SK-N-SH (cell line): ENCODE results near the gene TSSK2. TPM values are rescaled to one million over a fixed set of nuclear protein-coding genes. Genes with fewer than 3 reads are reported as not detected.
A peak's percentile ranks its signal among the peaks of the same experiment; 100 is the strongest.

Experiments
- CTCF ChIA-PET: fragments of 300-600, 350-600 bp; formaldehyde crosslinking; extraction: SDS; loops from one replicate; lab custom pipeline; 2021; lab: Yijun Ruan, JAX
- POLR2A ChIA-PET: fragments of 350-600 bp; sonication (Branson Sonifier 250); formaldehyde crosslinking; extraction: SDS; loops from one replicate; lab custom pipeline; 2020; ENCODE audit warnings: antibody characterized with exemption, inconsistent platforms; lab: Yijun Ruan, JAX
- DNase-seq: peaks from one replicate; pipeline ENCODE4 v3.0.0; 2012
- H2AFZ ChIP-seq: fragments of 200-600 bp; sonication (generic); 2 replicates; pipeline ENCODE4 v1.8.1; 2016; ENCODE audit warnings: antibody characterized with exemption, mild to moderate bottlenecking, low read depth
- H3F3A ChIP-seq: fragments of 200-600 bp; sonication (generic); replicated peaks from 2 replicates; pipeline ENCODE3; 2016; ENCODE audit warnings: antibody characterized with exemption, mild to moderate bottlenecking; ENCODE audit not compliant: insufficient read depth
- H3K27ac ChIP-seq, 2 experiments: fragments of 200-500 bp in 1 of 2; fragments of 200-600 bp in 1 of 2; sonication (Bioruptor generic) in 1 of 2; sonication (generic), shearing (Covaris generic) in 1 of 2; 2 replicates each; pipeline versions ENCODE4 v1.5.1 to v1.6.1; 2014 to 2016; ENCODE audit warnings: low read depth in 2 of 2, inconsistent platforms in 1 of 2, low read length in 1 of 2, mild to moderate bottlenecking in 1 of 2, mixed read lengths in 1 of 2
- H3K27me3 ChIP-seq: fragments of 200-600 bp; sonication (generic), shearing (Covaris generic); 2 replicates; pipeline ENCODE4 v1.6.1; 2016; ENCODE audit warnings: mixed run types; ENCODE audit not compliant: insufficient read depth
- H3K36me3 ChIP-seq, 2 experiments: fragments of 200-500 bp in 1 of 2; fragments of 200-600 bp in 1 of 2; sonication (Bioruptor generic) in 1 of 2; sonication (generic) in 1 of 2; replicated peaks in 1 of 2; 2 replicates each; pipeline versions ENCODE3 to v1.5.1; 2014 to 2016; ENCODE audit warnings: low read length in 1 of 2, mild to moderate bottlenecking in 1 of 2; ENCODE audit not compliant: insufficient read depth in 2 of 2, control insufficient read depth in 1 of 2
- H3K4me1 ChIP-seq, 2 experiments: fragments of 200-500 bp in 1 of 2; fragments of 200-600 bp in 1 of 2; sonication (Bioruptor generic) in 1 of 2; sonication (generic), shearing (Covaris generic) in 1 of 2; 2 replicates each; pipeline versions ENCODE4 v1.5.1 to v1.6.1; 2014 to 2016; ENCODE audit warnings: low read depth in 1 of 2, low read length in 1 of 2, mixed run types in 1 of 2; ENCODE audit not compliant: insufficient read depth in 2 of 2, control insufficient read depth in 1 of 2
- H3K4me2 ChIP-seq: fragments of 200-600 bp; sonication (generic), shearing (Covaris generic); 2 replicates; pipeline ENCODE4 v1.6.1; 2017; ENCODE audit warnings: mixed run types
- H3K4me3 ChIP-seq, 2 experiments: fragments of 200-500 bp in 1 of 2; fragments of 200-600 bp in 1 of 2; sonication (Bioruptor generic) in 1 of 2; sonication (generic), shearing (Covaris generic) in 1 of 2; 2 replicates each; pipeline versions ENCODE4 v1.5.1 to v1.8.1; 2014 to 2016; ENCODE audit warnings: low read depth in 2 of 2, inconsistent platforms in 1 of 2, low read length in 1 of 2, mild to moderate bottlenecking in 1 of 2, mixed read lengths in 1 of 2, moderate library complexity in 1 of 2
- H3K79me2 ChIP-seq: fragments of 200-600 bp; sonication (generic); 2 replicates; pipeline ENCODE4 v1.8.1; 2017; ENCODE audit warnings: mild to moderate bottlenecking; ENCODE audit not compliant: insufficient read depth
- H3K9ac ChIP-seq: fragments of 200-600 bp; sonication (generic); 2 replicates; pipeline ENCODE4 v1.6.1; 2017; ENCODE audit warnings: mixed run types
- H3K9me2 ChIP-seq: fragments of 200-600 bp; sonication (generic); 2 replicates; pipeline ENCODE4 v1.6.1; 2017; ENCODE audit warnings: mixed run types
- H3K9me3 ChIP-seq: fragments of 200-600 bp; sonication (generic); 2 replicates; pipeline ENCODE4 v1.6.1; 2017; ENCODE audit warnings: mixed run types, mild to moderate bottlenecking, moderate library complexity
- H4K20me1 ChIP-seq: fragments of 200-600 bp; sonication (generic); 2 replicates; pipeline ENCODE4 v1.6.1; 2017; ENCODE audit warnings: mild to moderate bottlenecking, mixed run types; ENCODE audit not compliant: insufficient read depth
- EP300 ChIP-seq, 2 experiments: IDR thresholded peaks; 2 replicates each; pipeline versions ENCODE4 v1.4.0 to v1.6.1; 2012; ENCODE audit warnings: borderline replicate concordance in 1 of 2, low read depth in 1 of 2, low read length in 1 of 2
- FOSL2 ChIP-seq: IDR thresholded peaks from 2 replicates; pipeline ENCODE4 v1.4.0; 2012; ENCODE audit warnings: low read depth, mild to moderate bottlenecking, moderate library complexity, borderline replicate concordance
- FOXJ3 ChIP-seq: sonication (generic); formaldehyde crosslinking; IDR thresholded peaks from 2 replicates; pipeline ENCODE4 v1.5.1; 2020; ENCODE audit warnings: mild to moderate bottlenecking, missing genetic modification reagents
- GATA2 ChIP-seq: sonication (generic); formaldehyde crosslinking; IDR thresholded peaks from 2 replicates; pipeline ENCODE4 v1.5.0; 2020; ENCODE audit warnings: mild to moderate bottlenecking, missing genetic modification reagents
- IRF3 ChIP-seq: fragments of 150-350 bp; IDR thresholded peaks from 2 replicates; pipeline ENCODE4 v1.6.1; 2016; ENCODE audit warnings: mild to moderate bottlenecking, low read depth, low read length
- JUND ChIP-seq: IDR thresholded peaks from 2 replicates; pipeline ENCODE4 v1.4.0; 2012
- MEF2A ChIP-seq: IDR thresholded peaks from 2 replicates; pipeline ENCODE4 v1.4.0; 2012; ENCODE audit warnings: low read depth, borderline replicate concordance
- NFIC ChIP-seq: IDR thresholded peaks from 2 replicates; pipeline ENCODE4 v1.4.0; 2012; ENCODE audit warnings: borderline replicate concordance
- NRF1 ChIP-seq: IDR thresholded peaks from 2 replicates; pipeline ENCODE4 v1.6.1; 2012; ENCODE audit warnings: low read depth, mild to moderate bottlenecking, low read length
- POLR2AphosphoS5 ChIP-seq: IDR thresholded peaks from 2 replicates; pipeline ENCODE4 v1.6.1; 2012; ENCODE audit warnings: low read depth, low read length
- RAD21 ChIP-seq: IDR thresholded peaks from 2 replicates; pipeline ENCODE4 v1.6.1; 2012; ENCODE audit warnings: mild to moderate bottlenecking, low read length
- RFX5 ChIP-seq: IDR thresholded peaks from 2 replicates; pipeline ENCODE4 v1.6.1; 2012; ENCODE audit warnings: mild to moderate bottlenecking, improper control_type of control experiment, low read length
- RXRA ChIP-seq: IDR thresholded peaks from 2 replicates; pipeline ENCODE4 v1.4.0; 2012; ENCODE audit warnings: low read depth, mild to moderate bottlenecking, borderline replicate concordance
- SIN3A ChIP-seq: IDR thresholded peaks from 2 replicates; pipeline ENCODE4 v1.6.1; 2012; ENCODE audit warnings: low read depth, mild to moderate bottlenecking, low read length, moderate library complexity, borderline replicate concordance
- SMC3 ChIP-seq: IDR thresholded peaks from 2 replicates; pipeline ENCODE4 v1.6.1; 2012; ENCODE audit warnings: low read depth, low read length, improper control_type of control experiment
- TEAD4 ChIP-seq: IDR thresholded peaks from 2 replicates; pipeline ENCODE4 v1.4.0; 2012; ENCODE audit warnings: mild to moderate bottlenecking, borderline replicate concordance; ENCODE audit not compliant: insufficient read depth
- USF2 ChIP-seq: fragments of 150-350 bp; IDR thresholded peaks from 2 replicates; pipeline ENCODE4 v1.6.1; 2017; ENCODE audit warnings: antibody characterized with exemption, low read length, low read depth, borderline replicate concordance
- WGBS: methylation state at CpG from one replicate; pipeline ENCODE4 v1.1.6; 2017; ENCODE audit warnings: low lambda C conversion rate; 5-methylcytosine and 5-hydroxymethylcytosine counted together
- polyA plus RNA-seq, 3 experiments: library from polyadenylated mRNA; depleted of rRNA; stranded (reverse); fragments of >200 nt; gene quantifications; 2 replicates each; pipeline ENCODE4 v1.2.3, GENCODE V29; 2012
- TF ChIP-seq, protein P1 (sequence below): IDR thresholded peaks from 2 replicates; pipeline ENCODE4 v1.6.1; 2012; ENCODE audit warnings: mild to moderate bottlenecking, low read depth, low read length, moderate library complexity

TSSK2 gene
- polyA plus RNA-seq, 1 of the 3 experiments (the other 2 are of a cell fraction): not detected

DNA sequence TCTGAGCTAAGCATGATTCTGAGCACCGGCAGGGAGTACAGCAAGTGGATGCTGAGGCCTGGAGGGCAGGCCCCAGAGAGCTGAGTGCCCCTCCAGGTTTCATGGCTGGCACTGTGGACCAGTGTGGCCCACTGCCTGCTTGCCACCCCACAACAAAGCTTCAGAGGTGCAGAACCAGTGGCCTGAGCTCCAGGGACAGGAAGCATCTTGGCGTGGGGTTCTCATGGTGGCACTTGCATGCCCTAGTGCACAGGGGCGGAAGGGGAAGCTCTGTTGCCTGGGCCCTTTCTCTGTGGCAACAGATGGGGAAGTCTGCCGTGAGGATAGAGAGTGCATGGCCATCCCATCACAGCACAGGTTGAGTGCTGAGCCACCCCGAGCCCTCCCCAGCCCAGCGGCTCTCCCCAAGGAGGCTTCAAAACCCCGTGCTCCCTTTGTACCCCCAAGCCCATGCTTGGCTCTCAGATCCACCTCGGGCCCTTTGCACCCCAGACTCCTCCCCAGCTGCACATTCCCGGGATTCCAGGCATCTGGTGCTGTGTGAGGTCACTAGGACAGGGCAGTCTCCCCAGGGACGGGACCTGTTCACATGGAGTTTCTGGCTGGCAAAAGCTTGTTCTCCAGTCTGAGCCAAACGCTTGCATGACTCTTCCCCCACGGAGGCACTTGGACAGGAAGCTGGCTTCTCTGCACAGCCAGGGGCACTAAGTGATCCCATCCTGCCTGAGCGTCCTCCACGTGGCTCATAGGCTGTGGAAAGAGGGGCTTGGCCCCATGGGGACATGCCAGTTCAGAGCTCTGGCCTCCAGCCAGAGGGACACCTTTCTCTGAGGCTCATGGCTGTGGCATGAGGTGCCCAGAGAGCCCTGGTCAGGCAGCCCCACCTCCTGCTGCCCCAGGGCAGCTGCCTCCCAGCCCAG, 43.3 kb downstream of the TSSK2 start:
- no peak overlapping the region for H2AFZ ChIP-seq
- H3K4me3 ChIP-seq: no peak overlapping the region
- H4K20me1 ChIP-seq: peaks cover 13% of the 10 kb centered on the region; the same call in 1 of the 2 replicates
- H3K79me2 ChIP-seq: peaks cover 60% of the 10 kb centered on the region
- no peak overlapping the region; the same call in 1 of the 2 replicates for H3K9ac ChIP-seq
- H3K36me3 ChIP-seq: peaks cover 0 to 9% of the 10 kb centered on the region in 2 experiments
- H3K9me2 ChIP-seq: no peaks in the 10 kb centered on the region
- H3K4me2 ChIP-seq: peak overlapping the region; percentile 95; the same call in 1 of the 2 replicates
- H3K27me3 ChIP-seq: peaks cover 3% of the 10 kb centered on the region; the same call in 1 of the 2 replicates
- TF ChIP-seq SIN3A (no peak), NFIC (0 out of 2 replicates have a peak, but pooled peaks have one; percentile 11), POLR2AphosphoS5 (peak; percentile 17; the same call in 1 of the 2 replicates)
- TF ChIP-seq, all 33 proteins: peak for 2
- 52% methylated on average over 6 of the region's 14 CpGs for whole genome bisulfite sequencing
- H3F3A ChIP-seq: peaks cover 4% of the 10 kb centered on the region
- ChIA-PET POLR2A (interaction anchor here (1.0 kb wide), 1 partner anchor 30 kb away, joined by 4 read pairs; the partner anchor contains the start of gene ESS2), CTCF (interaction anchor here (1.1 to 1.4 kb wide), 2 partner anchors 29 to 455 kb away, joined by 3 to 8 read pairs; partner anchors contain the start of gene ESS2)
- no peaks in the 10 kb centered on the region for H3K9me3 ChIP-seq
- H3K27ac ChIP-seq: peak overlapping the region; percentile 2 to 28; a peak in 2 of 4 replicates
- DNase-seq: no peak
- H3K4me1 ChIP-seq: peaks cover 31 to 66% of the 10 kb centered on the region in 2 experiments

- H3K36me3 ChIP-seq: peaks cover 0 to 9% of the 10 kb centered on the region in 2 experiments
- peaks cover 13% of the 10 kb centered on the region; the same call in 1 of the 2 replicates for H4K20me1 ChIP-seq
- peaks cover 4% of the 10 kb centered on the region for H3F3A ChIP-seq
- H3K4me2 ChIP-seq: no peak overlapping the region
- H3K4me3 ChIP-seq: no peak overlapping the region
- peaks cover 31 to 68% of the 10 kb centered on the region in 2 experiments for H3K4me1 ChIP-seq
- H3K79me2 ChIP-seq: peaks cover 60% of the 10 kb centered on the region
- WGBS: 78% methylated on average over 6 of the region's 7 CpGs
- no peak overlapping the region; the same call in 1 of the 2 replicates for H3K9ac ChIP-seq
- DNase-seq: no peak
- H2AFZ ChIP-seq: no peak overlapping the region
- no peaks in the 10 kb centered on the region for H3K9me3 ChIP-seq
- H3K27me3 ChIP-seq: no peaks in the 10 kb centered on the region
- no peaks in the 10 kb centered on the region for H3K9me2 ChIP-seq
- ChIA-PET POLR2A (no interaction called here), CTCF (interaction anchor here (0.6 to 1.1 kb wide), 2 partner anchors 454 to 953 kb away, joined by 3 read pairs; no protein-coding TSS in a partner anchor)
- no peak overlapping the region for H3K27ac ChIP-seq
- no peak for TF ChIP-seq FOSL2
- no peak for TF ChIP-seq FOXJ3 (CRISPR knock-in tag)
- TF ChIP-seq, protein P1, sequence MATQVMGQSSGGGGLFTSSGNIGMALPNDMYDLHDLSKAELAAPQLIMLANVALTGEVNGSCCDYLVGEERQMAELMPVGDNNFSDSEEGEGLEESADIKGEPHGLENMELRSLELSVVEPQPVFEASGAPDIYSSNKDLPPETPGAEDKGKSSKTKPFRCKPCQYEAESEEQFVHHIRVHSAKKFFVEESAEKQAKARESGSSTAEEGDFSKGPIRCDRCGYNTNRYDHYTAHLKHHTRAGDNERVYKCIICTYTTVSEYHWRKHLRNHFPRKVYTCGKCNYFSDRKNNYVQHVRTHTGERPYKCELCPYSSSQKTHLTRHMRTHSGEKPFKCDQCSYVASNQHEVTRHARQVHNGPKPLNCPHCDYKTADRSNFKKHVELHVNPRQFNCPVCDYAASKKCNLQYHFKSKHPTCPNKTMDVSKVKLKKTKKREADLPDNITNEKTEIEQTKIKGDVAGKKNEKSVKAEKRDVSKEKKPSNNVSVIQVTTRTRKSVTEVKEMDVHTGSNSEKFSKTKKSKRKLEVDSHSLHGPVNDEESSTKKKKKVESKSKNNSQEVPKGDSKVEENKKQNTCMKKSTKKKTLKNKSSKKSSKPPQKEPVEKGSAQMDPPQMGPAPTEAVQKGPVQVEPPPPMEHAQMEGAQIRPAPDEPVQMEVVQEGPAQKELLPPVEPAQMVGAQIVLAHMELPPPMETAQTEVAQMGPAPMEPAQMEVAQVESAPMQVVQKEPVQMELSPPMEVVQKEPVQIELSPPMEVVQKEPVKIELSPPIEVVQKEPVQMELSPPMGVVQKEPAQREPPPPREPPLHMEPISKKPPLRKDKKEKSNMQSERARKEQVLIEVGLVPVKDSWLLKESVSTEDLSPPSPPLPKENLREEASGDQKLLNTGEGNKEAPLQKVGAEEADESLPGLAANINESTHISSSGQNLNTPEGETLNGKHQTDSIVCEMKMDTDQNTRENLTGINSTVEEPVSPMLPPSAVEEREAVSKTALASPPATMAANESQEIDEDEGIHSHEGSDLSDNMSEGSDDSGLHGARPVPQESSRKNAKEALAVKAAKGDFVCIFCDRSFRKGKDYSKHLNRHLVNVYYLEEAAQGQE: no peak
- no peak for TF ChIP-seq NFIC
- TF ChIP-seq NRF1: no peak
- TF ChIP-seq RAD21: no peak
- TF ChIP-seq GATA2 (CRISPR knock-in tag): no peak
- no peak for TF ChIP-seq SIN3A
- no peak for TF ChIP-seq RXRA
- no peak for TF ChIP-seq EP300 (IDR thresholded peaks at IDR 0.05; ENCODE audit: borderline replicate concordance in 1 of 2, low read depth in 1 of 2, low read length in 1 of 2)
- TF ChIP-seq SMC3: no peak
- no peak for TF ChIP-seq IRF3
- TF ChIP-seq MEF2A: no peak
- TF ChIP-seq USF2: no peak
- no peak for TF ChIP-seq TEAD4
- TF ChIP-seq RFX5: no peak
- no peak for TF ChIP-seq JUND
Measured at GRCh38 chr22:19175026-19175601, 44.0 kb downstream of the TSSK2 start.
